NCI-H1105 treated with DMSO at 0.1 percent for 48 hours (cell line): ENCODE results near the gene TRPM7.

Experiments used
- DNase-seq: peaks from one replicate; lab custom pipeline; 2025; lab: John Stamatoyannopoulos, UW

Gene TRPM7

GRCh38 chr15:50562735-50563640 is 123.6 kb downstream of the TRPM7 start:
- DNase-seq = no peak

GRCh38 chr15:50558012-50558411 is 128.6 kb downstream of the TRPM7 start:
- DNase-seq = no peak

GRCh38 chr15:50556642-50557371 is 129.8 kb downstream of the TRPM7 start:
- no peak for DNase-seq

GRCh38 chr15:50552238-50552637 is 134.4 kb downstream of the TRPM7 start:
- no peak for DNase-seq

- DNase-seq = no peak
These were observed 137.3 kb downstream of the TRPM7 start for GRCh38 chr15:50549326-50549725.

GRCh38 chr15:50546566-50546965 is 140.0 kb downstream of the TRPM7 start, which contains the start of gene USP50:
TSS of gene USP50 (minus strand) at chr15:50546666. CDS start at chr15:50546525, 141 bp downstream.
- DNase-seq = no peak

- DNase-seq = no peak
These were observed 142.2 kb downstream of the TRPM7 start for GRCh38 chr15:50544368-50544767.

GRCh38 chr15:50543556-50543955 is 143.0 kb downstream of the TRPM7 start:
- no peak for DNase-seq

GRCh38 chr15:50542887-50543210 is 143.7 kb downstream of the TRPM7 start:
- DNase-seq = no peak

- no peak for DNase-seq
These were observed 154.8 kb downstream of the TRPM7 start for GRCh38 chr15:50531766-50532165.

GRCh38 chr15:50531163-50531562 is 155.4 kb downstream of the TRPM7 start:
- no peak for DNase-seq

- no peak for DNase-seq
These were observed 162.7 kb downstream of the TRPM7 start for GRCh38 chr15:50523851-50524251.

GRCh38 chr15:50519740-50520425 is 166.7 kb downstream of the TRPM7 start:
- no peak for DNase-seq

GRCh38 chr15:50513001-50513400 is 173.6 kb downstream of the TRPM7 start:
- DNase-seq = no peak
